DOHH2 (cell line): Measurements from ENCODE around the gene PDE8A.

Experiments used
- H3F3A ChIP-seq: fragments of 200-600 bp; sonication (generic), shearing (Covaris generic); 2 replicates; pipeline ENCODE4 v1.6.0; 2016; ENCODE audit warnings: antibody characterized with exemption, mild to moderate bottlenecking; ENCODE audit not compliant: control insufficient read depth, insufficient read depth
- H3K27ac ChIP-seq: fragments of 200-600 bp; sonication (generic); 2 replicates; pipeline ENCODE4 v1.5.1; 2014; ENCODE audit warnings: low read depth, mild to moderate bottlenecking, low read length, moderate library complexity
- H3K27me3 ChIP-seq: fragments of 200-600 bp; sonication (generic); 2 replicates; pipeline ENCODE4 v1.6.1; 2014; ENCODE audit warnings: mild to moderate bottlenecking, low read length, mixed read lengths; ENCODE audit not compliant: control insufficient read depth
- H3K36me3 ChIP-seq: fragments of 200-600 bp; sonication (generic); 2 replicates; pipeline ENCODE4 v1.6.1; 2014; ENCODE audit warnings: mild to moderate bottlenecking, low read length, moderate library complexity, mixed read lengths; ENCODE audit not compliant: control insufficient read depth
- H3K4me1 ChIP-seq: fragments of 200-600 bp; sonication (generic); 2 replicates; pipeline ENCODE4 v1.6.1; 2014; ENCODE audit warnings: mild to moderate bottlenecking, low read length, mixed read lengths; ENCODE audit not compliant: control insufficient read depth
- H3K4me2 ChIP-seq: fragments of 200-600 bp; sonication (generic); 2 replicates; pipeline ENCODE4 v1.6.0; 2014; ENCODE audit warnings: mild to moderate bottlenecking, low read length, moderate library complexity
- H3K4me3 ChIP-seq: fragments of 200-600 bp; sonication (generic); 2 replicates; pipeline ENCODE4 v1.5.1; 2014; ENCODE audit warnings: mild to moderate bottlenecking, low read length, mixed read lengths
- H3K79me2 ChIP-seq: fragments of 200-600 bp; sonication (generic); 2 replicates; pipeline ENCODE4 v1.6.1; 2014; ENCODE audit warnings: mild to moderate bottlenecking, low read length, mixed read lengths; ENCODE audit not compliant: control insufficient read depth
- H3K9me2 ChIP-seq: fragments of 200-600 bp; sonication (generic); replicated peaks from 2 replicates; pipeline ENCODE4 v1.6.1; 2014; ENCODE audit warnings: mild to moderate bottlenecking, low read length, mixed read lengths; ENCODE audit not compliant: control insufficient read depth
- H3K9me3 ChIP-seq: fragments of 200-600 bp; sonication (generic); 2 replicates; pipeline ENCODE4 v1.6.1; 2014; ENCODE audit warnings: antibody characterized with exemption, low read length, mixed read lengths; ENCODE audit not compliant: control insufficient read depth, insufficient read depth
- H4K20me1 ChIP-seq: fragments of 200-600 bp; sonication (generic); 2 replicates; pipeline ENCODE4 v1.6.0; 2014; ENCODE audit warnings: low read depth, mild to moderate bottlenecking, antibody characterized with exemption, low read length, moderate library complexity; ENCODE audit not compliant: control insufficient read depth, insufficient read depth
- CTCF ChIP-seq: fragments of 200-600 bp; sonication (generic); IDR thresholded peaks from one replicate; pipeline ENCODE4 v1.5.1; 2014; ENCODE audit warnings: antibody characterized with exemption, mild to moderate bottlenecking, low read depth, low read length; ENCODE audit not compliant: poor library complexity, severe bottlenecking
- EZH2phosphoT487 ChIP-seq: fragments of 200-600 bp; sonication (generic); IDR thresholded peaks from 2 replicates; pipeline ENCODE4 v1.6.1; 2017; ENCODE audit warnings: borderline replicate concordance, mild to moderate bottlenecking, antibody characterized with exemption, low read length, moderate library complexity, mixed read lengths

Gene PDE8A

DNA sequence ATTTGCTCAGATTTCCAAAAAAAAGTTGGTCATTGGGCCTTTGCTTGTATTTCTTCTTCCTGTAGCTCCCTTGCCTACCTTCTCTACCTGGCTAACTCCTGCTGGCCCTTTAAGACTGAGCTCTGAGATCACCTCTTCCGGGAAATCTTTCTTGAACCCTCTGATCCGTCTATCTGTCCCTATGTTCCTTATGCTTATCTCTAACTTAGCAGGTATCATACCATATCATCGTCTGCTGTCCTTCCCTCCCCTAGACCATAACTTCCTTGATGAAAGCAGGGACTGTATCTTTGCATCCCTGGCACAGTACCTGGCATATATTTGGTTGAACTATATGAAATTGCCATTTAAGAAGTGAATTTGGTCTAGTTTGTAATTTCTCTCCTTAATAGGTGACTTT, 42.3 kb downstream of the PDE8A start:
- H3F3A ChIP-seq = no peaks in the 10 kb centered on the region
- H3K79me2 ChIP-seq = peaks cover 29% of the 10 kb centered on the region
- H3K27ac ChIP-seq = no peak overlapping the region
- no peaks in the 10 kb centered on the region for H3K4me1 ChIP-seq
- H3K4me3 ChIP-seq = no peak overlapping the region
- no peaks in the 10 kb centered on the region for H3K9me3 ChIP-seq
- no peaks in the 10 kb centered on the region for H4K20me1 ChIP-seq
- TF ChIP-seq EZH2phosphoT487 (no peak), CTCF (no peak)
- no peaks in the 10 kb centered on the region for H3K27me3 ChIP-seq
- no peak overlapping the region for H3K4me2 ChIP-seq
- no peaks in the 10 kb centered on the region for H3K36me3 ChIP-seq
- H3K9me2 ChIP-seq = no peaks in the 10 kb centered on the region

- H3K27ac ChIP-seq = no peak overlapping the region
- TF ChIP-seq CTCF = no peak
- no peak for TF ChIP-seq EZH2phosphoT487
- H3K36me3 ChIP-seq = no peaks in the 10 kb centered on the region
- H3K9me2 ChIP-seq = no peaks in the 10 kb centered on the region
- no peaks in the 10 kb centered on the region for H3K9me3 ChIP-seq
- no peaks in the 10 kb centered on the region for H3K27me3 ChIP-seq
- H3K4me3 ChIP-seq = no peak overlapping the region
- H4K20me1 ChIP-seq = no peaks in the 10 kb centered on the region
- no peak overlapping the region for H3K4me2 ChIP-seq
- H3F3A ChIP-seq = no peaks in the 10 kb centered on the region
- H3K79me2 ChIP-seq = peaks cover 29% of the 10 kb centered on the region
- no peaks in the 10 kb centered on the region for H3K4me1 ChIP-seq
These were observed 43.1 kb downstream of the PDE8A start for GRCh38 chr15:85024509-85025336.

- peaks cover 29% of the 10 kb centered on the region for H3K79me2 ChIP-seq
- H4K20me1 ChIP-seq = no peaks in the 10 kb centered on the region
- no peak overlapping the region for H3K4me3 ChIP-seq
- no peak overlapping the region for H3K27ac ChIP-seq
- H3K27me3 ChIP-seq = no peaks in the 10 kb centered on the region
- TF ChIP-seq EZH2phosphoT487 (no peak), CTCF (no peak)
- H3K9me3 ChIP-seq = no peaks in the 10 kb centered on the region
- H3K36me3 ChIP-seq = no peaks in the 10 kb centered on the region
- H3K4me2 ChIP-seq = no peak overlapping the region
- no peaks in the 10 kb centered on the region for H3K9me2 ChIP-seq
- H3K4me1 ChIP-seq = 0 out of 2 replicates have a peak, but pooled peaks cover 4% of the 10 kb centered on the region
- no peaks in the 10 kb centered on the region for H3F3A ChIP-seq
These were observed 44.0 kb downstream of the PDE8A start for GRCh38 chr15:85025516-85026251.
